HepG2 (cell line): ENCODE data around the gene CCL16.

Experiments
- AHR ChIP-seq: IDR thresholded peaks from 2 replicates; pipeline ENCODE4 v1.6.1; 2018; ENCODE audit warnings: missing genetic modification reagents, missing compliant biosample characterization
- SP2 ChIP-seq: sonication (generic); formaldehyde crosslinking; IDR thresholded peaks from 2 replicates; pipeline ENCODE4 v1.5.1; 2020; ENCODE audit warnings: mild to moderate bottlenecking, missing genetic modification reagents
- SRSF1 ChIP-seq: fragments of 200-400 bp; formaldehyde crosslinking; optimal IDR thresholded peaks from 2 replicates; pipeline ENCODE3; 2017; ENCODE audit warnings: mild to moderate bottlenecking, low read depth, low read length, moderate library complexity
- TF ChIP-seq, protein P1 (sequence below): sonication (generic); formaldehyde crosslinking; IDR thresholded peaks from 2 replicates; pipeline ENCODE4 v1.5.1; 2020; ENCODE audit warnings: mild to moderate bottlenecking, missing genetic modification reagents, borderline replicate concordance

DNA sequence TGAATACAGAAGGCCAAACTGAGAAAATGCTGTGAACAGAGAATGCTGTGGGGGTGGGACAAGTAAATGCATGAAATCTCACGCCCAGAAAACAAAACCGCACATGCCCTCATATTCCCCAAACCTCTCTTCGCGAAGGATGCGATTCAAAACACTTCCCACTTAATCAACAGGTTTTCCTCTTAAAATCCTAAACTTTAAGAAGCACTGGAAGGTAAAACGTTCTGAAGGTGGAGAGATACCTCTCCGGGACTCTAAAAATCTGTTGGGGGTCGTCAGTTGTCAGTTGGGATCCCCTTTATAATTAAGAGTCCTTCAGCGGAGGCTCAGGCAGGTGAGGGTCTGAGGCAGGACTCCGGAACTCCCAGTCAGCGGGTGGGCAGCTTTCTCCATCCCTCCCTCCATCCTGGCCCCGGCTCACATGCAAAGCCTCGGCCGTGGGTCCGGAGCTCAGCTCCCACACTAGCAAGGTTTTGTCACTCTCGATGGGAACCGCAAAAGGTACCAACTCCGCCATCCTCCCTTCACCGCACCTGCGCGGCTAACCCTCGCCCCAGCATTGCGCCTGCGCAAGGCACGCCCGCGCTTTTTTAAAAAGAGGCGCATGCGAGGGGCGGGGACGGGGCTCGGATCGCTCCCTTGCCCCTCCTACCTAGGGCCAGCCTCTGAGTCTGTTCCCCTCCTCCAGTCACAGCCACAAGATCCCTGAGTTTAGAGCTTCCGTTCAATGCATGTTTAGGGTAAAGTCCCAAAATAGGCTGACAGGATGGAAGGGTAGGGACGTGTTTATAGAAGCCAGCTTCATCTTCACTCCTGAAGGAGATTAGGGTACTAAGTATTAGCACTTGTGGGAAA is 50.9 kb downstream of the CCL16 start, which contains the start of gene RDM1:
- TF ChIP-seq, protein P1, sequence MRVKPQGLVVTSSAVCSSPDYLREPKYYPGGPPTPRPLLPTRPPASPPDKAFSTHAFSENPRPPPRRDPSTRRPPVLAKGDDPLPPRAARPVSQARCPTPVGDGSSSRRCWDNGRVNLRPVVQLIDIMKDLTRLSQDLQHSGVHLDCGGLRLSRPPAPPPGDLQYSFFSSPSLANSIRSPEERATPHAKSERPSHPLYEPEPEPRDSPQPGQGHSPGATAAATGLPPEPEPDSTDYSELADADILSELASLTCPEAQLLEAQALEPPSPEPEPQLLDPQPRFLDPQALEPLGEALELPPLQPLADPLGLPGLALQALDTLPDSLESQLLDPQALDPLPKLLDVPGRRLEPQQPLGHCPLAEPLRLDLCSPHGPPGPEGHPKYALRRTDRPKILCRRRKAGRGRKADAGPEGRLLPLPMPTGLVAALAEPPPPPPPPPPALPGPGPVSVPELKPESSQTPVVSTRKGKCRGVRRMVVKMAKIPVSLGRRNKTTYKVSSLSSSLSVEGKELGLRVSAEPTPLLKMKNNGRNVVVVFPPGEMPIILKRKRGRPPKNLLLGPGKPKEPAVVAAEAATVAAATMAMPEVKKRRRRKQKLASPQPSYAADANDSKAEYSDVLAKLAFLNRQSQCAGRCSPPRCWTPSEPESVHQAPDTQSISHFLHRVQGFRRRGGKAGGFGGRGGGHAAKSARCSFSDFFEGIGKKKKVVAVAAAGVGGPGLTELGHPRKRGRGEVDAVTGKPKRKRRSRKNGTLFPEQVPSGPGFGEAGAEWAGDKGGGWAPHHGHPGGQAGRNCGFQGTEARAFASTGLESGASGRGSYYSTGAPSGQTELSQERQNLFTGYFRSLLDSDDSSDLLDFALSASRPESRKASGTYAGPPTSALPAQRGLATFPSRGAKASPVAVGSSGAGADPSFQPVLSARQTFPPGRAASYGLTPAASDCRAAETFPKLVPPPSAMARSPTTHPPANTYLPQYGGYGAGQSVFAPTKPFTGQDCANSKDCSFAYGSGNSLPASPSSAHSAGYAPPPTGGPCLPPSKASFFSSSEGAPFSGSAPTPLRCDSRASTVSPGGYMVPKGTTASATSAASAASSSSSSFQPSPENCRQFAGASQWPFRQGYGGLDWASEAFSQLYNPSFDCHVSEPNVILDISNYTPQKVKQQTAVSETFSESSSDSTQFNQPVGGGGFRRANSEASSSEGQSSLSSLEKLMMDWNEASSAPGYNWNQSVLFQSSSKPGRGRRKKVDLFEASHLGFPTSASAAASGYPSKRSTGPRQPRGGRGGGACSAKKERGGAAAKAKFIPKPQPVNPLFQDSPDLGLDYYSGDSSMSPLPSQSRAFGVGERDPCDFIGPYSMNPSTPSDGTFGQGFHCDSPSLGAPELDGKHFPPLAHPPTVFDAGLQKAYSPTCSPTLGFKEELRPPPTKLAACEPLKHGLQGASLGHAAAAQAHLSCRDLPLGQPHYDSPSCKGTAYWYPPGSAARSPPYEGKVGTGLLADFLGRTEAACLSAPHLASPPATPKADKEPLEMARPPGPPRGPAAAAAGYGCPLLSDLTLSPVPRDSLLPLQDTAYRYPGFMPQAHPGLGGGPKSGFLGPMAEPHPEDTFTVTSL (CRISPR knock-in tag), result no peak
- TF ChIP-seq SRSF1, result no peak
- no peak for TF ChIP-seq SP2 (CRISPR knock-in tag)
- no peak for TF ChIP-seq AHR
